NCI-H2227 treated with DMSO at 0.1 percent for 48 hours (cell line): ENCODE data around the gene C7orf25.
A peak's percentile ranks its signal among the peaks of the same experiment; 100 is the strongest.

Source experiments
- DNase-seq: peaks from one replicate; lab custom pipeline; 2025; lab: John Stamatoyannopoulos, UW

Gene C7orf25

GRCh38 chr7:42911454-42912447 lies at the start of gene C7orf25:
C7orf25 (minus strand) TSS chr7:42912070; CDS start chr7:42910900, 1,170 bp downstream.
- DNase-seq = peak; percentile 92

GRCh38 chr7:42961170-42961569 lies 49.3 kb upstream of the C7orf25 start:
- no peak for DNase-seq

GRCh38 chr7:42960762-42961161 lies 48.9 kb upstream of the C7orf25 start:
- DNase-seq = no peak

- no peak for DNase-seq
These were observed 47.7 kb upstream of the C7orf25 start for GRCh38 chr7:42959549-42959948.

- DNase-seq = no peak
These were observed 44.2 kb upstream of the C7orf25 start for GRCh38 chr7:42956062-42956461.

- no peak for DNase-seq
These were observed 42.1 kb upstream of the C7orf25 start for GRCh38 chr7:42953994-42954393.

- DNase-seq = no peak
These were observed 40.5 kb upstream of the C7orf25 start for GRCh38 chr7:42952328-42952727.

GRCh38 chr7:42950417-42950816 lies 38.5 kb upstream of the C7orf25 start:
- DNase-seq = no peak

GRCh38 chr7:42947521-42947920 lies 35.7 kb upstream of the C7orf25 start:
- no peak for DNase-seq

GRCh38 chr7:42946627-42946950 lies 34.7 kb upstream of the C7orf25 start:
- DNase-seq = no peak

GRCh38 chr7:42945821-42946626 lies 34.2 kb upstream of the C7orf25 start:
- DNase-seq = no peak

GRCh38 chr7:42940985-42941847 lies 29.3 kb upstream of the C7orf25 start:
- peak; percentile 58 for DNase-seq

GRCh38 chr7:42939457-42940240 lies 27.8 kb upstream of the C7orf25 start:
- DNase-seq = no peak

GRCh38 chr7:42935861-42936260 lies 24.0 kb upstream of the C7orf25 start:
- no peak for DNase-seq

GRCh38 chr7:42934291-42934690 lies 22.4 kb upstream of the C7orf25 start:
- no peak for DNase-seq

GRCh38 chr7:42932811-42933591 lies 21.1 kb upstream of the C7orf25 start:
- no peak for DNase-seq

- DNase-seq = peak; percentile 96
These were observed 20.2 kb upstream of the C7orf25 start, which contains the start of the genes MRPL32 and PSMA2 for GRCh38 chr7:42931834-42932651. MRPL32 (plus strand) TSS chr7:42932376; CDS start chr7:42932387, 11 bp downstream. PSMA2 (minus strand) TSS chr7:42932174; CDS start chr7:42932158, 16 bp downstream.

- DNase-seq = no peak
These were observed 19.6 kb upstream of the C7orf25 start for GRCh38 chr7:42931447-42931833.

GRCh38 chr7:42930889-42931288 lies 19.0 kb upstream of the C7orf25 start:
- DNase-seq = no peak
